Fibroblast of pulmonary artery (primary cell): Measurements from ENCODE around the gene SPACA4.

ENCODE experiments used
- DNase-seq: peaks from one replicate; pipeline ENCODE4 v3.0.0-alpha.2; 2010; ENCODE audit warnings: low read depth
- H3K4me3 ChIP-seq: replicated peaks from 2 replicates; pipeline ENCODE4 v1.5.1; 2011; ENCODE audit warnings: low read depth, mild to moderate bottlenecking, control low read depth, low read length, moderate library complexity
- CTCF ChIP-seq: IDR thresholded peaks from 2 replicates; pipeline ENCODE4 v1.5.1; 2011; ENCODE audit warnings: mild to moderate bottlenecking, control low read depth, low read length, inconsistent platforms; ENCODE audit errors: missing control alignments

SPACA4 gene

DNA sequence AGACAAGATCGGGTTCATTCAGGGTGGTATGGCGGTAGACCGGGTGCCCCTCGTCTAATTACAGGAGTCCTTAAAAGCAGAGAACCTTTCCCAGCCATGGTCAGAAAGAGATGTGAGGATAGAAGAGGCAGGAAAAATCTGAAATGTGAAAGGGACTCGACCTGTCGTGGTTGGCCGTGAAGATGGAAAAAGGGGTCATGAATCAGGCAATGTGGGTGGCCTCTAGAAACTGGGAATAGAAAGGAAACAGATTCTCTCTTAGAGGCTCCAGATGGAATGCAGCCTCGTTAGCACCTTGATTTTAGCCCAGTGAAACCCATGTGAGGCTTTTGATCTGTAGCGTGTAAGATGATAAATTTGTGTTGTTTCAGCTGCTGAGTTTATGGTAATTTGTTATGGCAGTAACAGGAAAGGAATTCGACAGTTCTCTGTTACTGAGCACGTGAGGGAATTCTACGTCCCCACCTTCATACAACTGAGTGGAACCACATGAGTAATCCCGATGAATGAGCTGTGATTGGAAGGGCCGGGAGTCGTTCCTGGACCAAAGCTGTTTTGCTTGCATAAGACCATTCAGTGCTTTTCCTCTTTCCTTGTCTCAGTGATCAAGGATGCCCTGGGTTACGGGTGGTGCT lies 50.4 kb downstream of the SPACA4 start:
- no peak for TF ChIP-seq CTCF
- H3K4me3 ChIP-seq = no peak overlapping the region
- peak; percentile 82 for DNase-seq
